Brain microvascular endothelial cell (primary cell): ENCODE data around the gene RBBP8NL.
"Not testable (repeated sequence)": the region's sequence is repeated elsewhere in the genome, so short reads cannot be mapped to it uniquely, and the experiment has no call there.

Experiments
- DNase-seq: peaks from one replicate; pipeline ENCODE4 v3.0.0-alpha.2; 2020
- H3K27ac ChIP-seq: fragments of 250-450 bp; sonication (Bioruptor Pico); 2 replicates; pipeline ENCODE4 v1.5.1; 2020; ENCODE audit warnings: mild to moderate bottlenecking, moderate library complexity
- H3K27me3 ChIP-seq: fragments of 250-450 bp; sonication (Bioruptor Pico); replicated peaks from 2 replicates; pipeline ENCODE4 v1.5.1; 2020; ENCODE audit warnings: mild to moderate bottlenecking
- H3K36me3 ChIP-seq: fragments of 250-450 bp; sonication (Bioruptor Pico); replicated peaks from 2 replicates; pipeline ENCODE4 v1.5.1; 2020; ENCODE audit warnings: mild to moderate bottlenecking
- H3K4me3 ChIP-seq: 2 replicates; pipeline ENCODE4 v1.5.1; 2011; ENCODE audit warnings: low read depth, mild to moderate bottlenecking, control low read depth, low read length, moderate library complexity
- CTCF ChIP-seq: IDR thresholded peaks from 2 replicates; pipeline ENCODE4 v1.5.1; 2011; ENCODE audit warnings: low read depth, mild to moderate bottlenecking, moderate library complexity, low read length, control low read depth, inconsistent platforms; ENCODE audit errors: missing control alignments
- in situ Hi-C: cut with HindIII; loops from 2 replicates; pipeline ENCODE4 v1.10.0; 2017; ENCODE audit warnings: low sequenced_read_pairs, low pct_ligation_motif_present

Gene RBBP8NL

GRCh38 chr20:62428396-62429295 is 1.3 kb upstream of the RBBP8NL start:
- in situ Hi-C loops, result loop anchor here (25.0 kb wide), 1 partner anchor 109 kb away; no protein-coding TSS in a partner anchor
- DNase-seq, result no peak
- H3K27ac ChIP-seq, result no peak overlapping the region
- no peaks in the 10 kb centered on the region for H3K27me3 ChIP-seq
- no peaks in the 10 kb centered on the region for H3K36me3 ChIP-seq
- no peak overlapping the region for H3K4me3 ChIP-seq
- TF ChIP-seq CTCF, result no peak

- Histone ChIP-seq H3K36me3 (no peaks in the 10 kb centered on the region), H3K27ac (no peak overlapping the region), H3K4me3 (no peak overlapping the region), H3K27me3 (peaks cover 2% of the 10 kb centered on the region)
- in situ Hi-C loops, result loop anchor here (25.0 kb wide), 1 partner anchor 109 kb away; no protein-coding TSS in a partner anchor
- TF ChIP-seq CTCF, result no peak
- DNase-seq, result no peak
Observed at GRCh38 chr20:62428002-62428372, 648 bp upstream of the RBBP8NL start.

- in situ Hi-C loops, result loop anchor here (25.0 kb wide), 1 partner anchor 111 kb away; no protein-coding TSS in a partner anchor
- DNase-seq, result no peak
- Histone ChIP-seq H3K4me3 (no peak overlapping the region), H3K36me3 (no peaks in the 10 kb centered on the region), H3K27me3 (peaks cover 2% of the 10 kb centered on the region), H3K27ac (no peak overlapping the region)
- TF ChIP-seq CTCF, result no peak
Observed at GRCh38 chr20:62426699-62427131, 624 bp downstream of the RBBP8NL start.

- in situ Hi-C loops, result loop anchor here (25.0 kb wide), 1 partner anchor 111 kb away; no protein-coding TSS in a partner anchor
- DNase-seq, H3K4me3 ChIP-seq, H3K36me3 ChIP-seq, H3K27ac ChIP-seq, H3K27me3 ChIP-seq: not testable (repeated sequence)
Observed at GRCh38 chr20:62426059-62426348, 1.3 kb downstream of the RBBP8NL start.

GRCh38 chr20:62425281-62426058 is 1.9 kb downstream of the RBBP8NL start:
- in situ Hi-C loops, result loop anchor here (25.0 kb wide), 1 partner anchor 112 kb away; no protein-coding TSS in a partner anchor
- peaks cover 2% of the 10 kb centered on the region for H3K27me3 ChIP-seq
- H3K4me3 ChIP-seq, result no peak overlapping the region
- H3K36me3 ChIP-seq, result no peaks in the 10 kb centered on the region
- no peak for TF ChIP-seq CTCF
- no peak overlapping the region for H3K27ac ChIP-seq
- DNase-seq, result no peak
